GM12801 (cell line): ENCODE data around the gene SLK.

Experiments
- CTCF ChIP-seq: IDR thresholded peaks from one replicate; pipeline ENCODE4 v1.5.1; 2011; ENCODE audit warnings: control low read depth; ENCODE audit not compliant: insufficient read length; ENCODE audit errors: extremely low read depth

The SLK gene

GRCh38 chr10:104054430-104054829 lies 87.5 kb downstream of the SLK start:
- TF ChIP-seq CTCF = no peak

DNA sequence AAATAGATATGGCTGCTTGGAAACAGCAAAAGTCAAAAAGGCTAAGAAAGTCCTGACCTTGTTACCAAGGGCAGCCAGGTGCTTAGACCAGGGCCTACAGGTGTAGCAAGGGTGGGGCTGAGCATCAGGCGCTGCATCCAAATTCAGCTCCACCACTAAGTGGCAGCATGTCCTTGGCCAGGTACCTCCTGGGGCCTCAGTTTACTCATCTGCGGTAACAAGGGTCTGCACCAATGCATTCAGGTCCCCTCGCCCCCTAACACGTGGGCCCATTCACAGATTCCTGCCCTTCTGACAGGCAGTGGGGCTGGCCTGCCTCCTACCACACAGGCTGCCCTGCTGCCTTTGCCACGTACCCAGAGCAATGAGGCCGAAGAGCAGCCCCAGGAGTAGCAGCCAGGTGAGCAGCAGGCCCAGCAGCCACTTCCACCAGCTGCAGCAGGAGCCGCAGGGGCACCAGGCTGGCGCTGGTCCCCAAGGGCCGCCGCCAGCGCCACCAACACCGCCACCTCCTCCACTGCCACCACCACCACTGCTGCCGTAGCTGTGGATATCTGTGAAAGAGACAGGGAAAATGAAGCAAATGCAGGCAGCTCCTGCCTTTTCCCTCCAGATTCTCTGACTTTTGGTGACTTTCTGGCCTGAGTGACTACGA lies 89.8 kb downstream of the SLK start:
- TF ChIP-seq CTCF = no peak

- TF ChIP-seq CTCF = no peak
Measured at GRCh38 chr10:104057717-104058116, 90.8 kb downstream of the SLK start.

DNA sequence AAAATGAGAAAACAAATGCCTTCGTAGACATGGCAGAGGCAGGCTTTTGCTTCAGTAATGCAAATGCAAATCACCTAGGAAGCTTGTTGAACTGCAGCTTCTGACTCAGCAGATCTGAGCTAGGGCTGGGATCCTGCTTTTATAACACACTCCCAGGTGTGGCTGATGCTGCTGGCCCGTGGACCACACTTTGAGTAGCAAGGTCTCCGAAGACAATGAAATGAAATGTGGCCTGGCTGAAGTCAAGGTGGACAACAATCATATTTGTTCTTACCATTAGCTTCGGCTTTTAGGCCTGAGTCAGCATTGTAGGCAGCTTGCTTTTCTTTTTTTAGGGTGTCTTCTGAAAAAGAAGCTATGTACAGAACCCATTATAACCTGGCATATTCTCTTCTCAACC lies 92.4 kb downstream of the SLK start:
- TF ChIP-seq CTCF = no peak

- TF ChIP-seq CTCF = no peak
Measured at GRCh38 chr10:104061196-104061595, 94.3 kb downstream of the SLK start.

DNA sequence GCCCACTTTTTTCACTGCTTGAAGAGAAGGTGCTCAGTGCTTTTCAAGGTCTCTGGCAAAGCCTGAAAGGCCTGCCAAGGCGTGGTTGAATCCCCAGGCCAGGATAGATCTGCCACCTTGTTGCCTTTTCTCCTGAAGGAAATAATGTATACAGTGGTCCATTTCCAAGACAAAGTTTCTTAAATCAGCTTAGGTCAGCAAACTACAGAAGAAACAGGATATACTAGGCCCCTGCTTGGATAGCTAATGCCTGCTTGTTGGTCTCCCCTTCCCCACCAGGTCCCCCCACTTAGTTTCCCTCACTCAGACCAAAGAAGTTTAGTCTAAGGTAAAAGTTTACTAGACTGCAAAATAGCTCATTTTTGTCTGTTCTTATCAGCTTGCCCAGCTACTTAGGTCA lies 98.8 kb downstream of the SLK start:
- no peak for TF ChIP-seq CTCF

DNA sequence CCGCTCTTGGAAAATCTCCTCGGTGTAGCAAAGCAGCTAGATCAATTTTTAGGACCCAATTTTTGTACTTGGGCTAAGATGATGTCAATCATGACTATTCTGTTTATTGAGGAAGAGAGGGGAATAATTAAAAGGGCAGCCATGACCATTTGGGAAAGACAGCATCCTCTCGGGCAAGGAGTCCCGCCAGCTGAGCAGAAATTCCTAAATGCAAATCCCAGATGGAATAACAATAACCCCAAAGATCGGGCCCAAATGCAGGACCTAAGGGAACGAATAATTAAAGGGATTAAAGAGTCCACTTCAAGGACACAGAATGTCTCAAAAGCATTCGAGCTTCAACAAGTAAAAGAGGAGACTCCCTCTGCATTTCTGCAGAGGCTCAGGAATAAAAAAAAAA lies 100.0 kb downstream of the SLK start:
- TF ChIP-seq CTCF = no peak

DNA sequence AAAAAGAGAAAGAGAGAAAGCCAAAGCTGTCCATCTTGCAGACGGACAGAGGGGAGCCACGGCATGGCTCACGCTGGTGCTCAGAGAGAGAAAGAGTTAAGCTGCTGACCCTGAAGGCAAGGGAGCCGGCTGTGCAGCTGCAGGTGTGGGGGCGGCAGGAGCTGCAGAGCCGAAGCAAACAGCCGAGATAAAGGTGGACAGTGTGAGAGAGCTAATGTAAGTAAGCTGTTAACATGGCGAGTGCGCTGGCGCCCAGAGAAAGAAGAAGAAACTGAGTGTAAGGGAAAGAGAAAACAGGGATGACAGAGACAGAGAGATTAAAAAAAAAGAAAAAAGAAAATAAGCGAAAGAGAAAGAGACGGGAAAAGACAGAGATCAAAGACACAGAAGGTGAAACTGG lies 100.6 kb downstream of the SLK start:
- no peak for TF ChIP-seq CTCF
